T-helper 9 cell (primary cell): ENCODE results near the gene PLCB1.
A peak's percentile ranks its signal among the peaks of the same experiment; 100 is the strongest.

Experiments used
- DNase-seq: peaks from one replicate; pipeline ENCODE4 v3.0.0-alpha.2; 2020

Gene PLCB1

GRCh38 chr20:8129211-8129976 is 2.7 kb upstream of the PLCB1 start:
- DNase-seq, result no peak

DNA sequence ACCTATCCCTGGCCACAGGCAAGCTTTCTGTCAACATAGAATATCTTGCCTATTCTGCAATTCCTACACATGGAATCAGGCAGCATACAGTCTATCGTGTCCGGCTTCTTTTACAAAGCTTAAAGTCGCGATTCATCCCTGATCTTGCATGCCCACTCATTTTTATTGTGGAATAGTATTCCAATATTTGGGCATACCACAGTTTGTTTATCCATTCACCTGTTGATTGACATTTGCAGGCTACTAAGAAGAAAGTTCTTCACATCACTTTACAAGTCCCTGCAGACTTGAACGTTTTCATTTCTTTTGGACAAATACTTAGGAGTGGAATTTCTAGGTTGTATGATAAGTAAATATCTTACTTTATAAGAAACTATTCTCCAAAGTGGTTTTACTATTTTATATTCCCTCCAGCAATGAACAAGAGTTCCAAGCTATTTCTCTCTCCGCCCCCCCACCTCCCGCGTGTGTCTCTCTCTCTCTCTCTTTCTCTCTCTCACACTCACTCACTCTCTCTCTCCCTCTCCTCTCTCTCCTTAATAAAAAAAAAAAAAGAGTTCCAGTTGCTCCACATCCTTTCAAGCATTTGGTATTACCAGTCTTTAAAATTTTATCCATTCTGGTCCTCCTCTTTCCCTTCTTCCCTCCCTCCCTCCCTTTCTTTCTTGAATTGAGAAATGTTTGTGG is 1.1 kb upstream of the PLCB1 start:
- DNase-seq, result no peak

- DNase-seq, result peak; percentile 20
These were observed 631 bp downstream of the PLCB1 start for GRCh38 chr20:8132484-8133309.

- DNase-seq, result no peak
These were observed 1.3 kb downstream of the PLCB1 start for GRCh38 chr20:8133310-8133768.

GRCh38 chr20:8133851-8134451 is 1.9 kb downstream of the PLCB1 start:
- no peak for DNase-seq

DNA sequence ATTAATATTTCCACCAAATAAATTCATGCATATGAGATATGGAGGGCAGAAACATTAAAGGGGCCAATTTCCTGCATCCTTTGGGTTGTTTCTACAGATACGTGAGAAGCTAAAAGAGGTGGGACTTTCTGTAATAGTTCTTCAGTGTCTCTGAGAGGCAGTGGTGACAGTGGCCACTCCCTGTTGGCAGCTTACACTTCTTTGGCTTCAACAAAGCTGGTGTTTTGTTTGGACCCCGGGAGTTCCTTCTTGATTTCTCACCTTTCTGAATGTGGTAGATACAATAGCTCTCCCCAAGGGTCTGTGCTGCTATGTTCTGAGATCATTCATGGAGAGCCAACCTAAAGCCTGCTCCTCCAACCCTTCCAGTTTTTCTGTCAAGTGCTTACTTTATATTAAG is 7.8 kb downstream of the PLCB1 start:
- DNase-seq, result no peak

DNA sequence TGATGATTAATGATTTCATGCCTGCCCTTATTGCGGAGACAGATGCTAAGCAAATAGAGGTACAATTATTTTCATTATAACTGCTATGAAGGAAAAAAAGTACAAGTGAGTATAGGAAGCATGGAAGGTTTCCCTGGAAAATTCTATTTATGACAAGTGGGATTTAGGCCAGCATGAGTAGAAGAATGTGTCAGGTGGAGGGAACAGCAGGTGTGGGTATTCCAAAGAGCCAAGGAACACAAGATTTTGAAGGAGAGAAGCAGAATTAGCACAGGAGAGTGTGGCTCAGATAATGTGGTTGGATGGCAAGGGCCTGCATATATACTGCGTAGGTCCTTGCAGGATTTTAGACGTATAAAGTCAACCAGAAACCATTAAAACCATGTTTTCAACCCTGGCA is 11.4 kb downstream of the PLCB1 start:
- no peak for DNase-seq

- DNase-seq, result no peak
These were observed 12.5 kb downstream of the PLCB1 start for GRCh38 chr20:8144282-8145245.

GRCh38 chr20:8145246-8146168 is 13.4 kb downstream of the PLCB1 start:
- DNase-seq, result no peak

- DNase-seq, result no peak
These were observed 15.4 kb downstream of the PLCB1 start for GRCh38 chr20:8147476-8147875.

GRCh38 chr20:8148501-8148900 is 16.4 kb downstream of the PLCB1 start:
- no peak for DNase-seq

GRCh38 chr20:8150591-8150990 is 18.5 kb downstream of the PLCB1 start:
- DNase-seq, result no peak

DNA sequence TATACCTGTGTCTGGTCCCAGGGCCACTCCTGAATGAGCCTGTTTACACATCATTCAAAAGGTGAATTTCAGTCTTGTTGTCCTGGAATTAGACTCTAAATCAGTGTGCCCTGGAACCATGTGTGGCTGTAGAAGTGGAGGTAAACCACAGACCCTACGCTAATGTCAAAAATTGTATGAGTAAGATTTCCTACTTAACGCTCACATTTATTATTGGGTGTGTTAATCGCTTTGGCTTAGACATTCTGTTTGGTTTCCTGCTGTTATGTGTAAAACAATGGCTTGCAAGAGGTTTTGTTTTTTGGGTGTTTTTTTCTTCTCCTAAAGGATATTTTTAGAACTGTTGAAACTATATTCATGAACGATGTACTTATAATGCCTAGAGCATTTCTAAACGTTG is 19.3 kb downstream of the PLCB1 start:
- no peak for DNase-seq

GRCh38 chr20:8152183-8152582 is 20.1 kb downstream of the PLCB1 start:
- no peak for DNase-seq

DNA sequence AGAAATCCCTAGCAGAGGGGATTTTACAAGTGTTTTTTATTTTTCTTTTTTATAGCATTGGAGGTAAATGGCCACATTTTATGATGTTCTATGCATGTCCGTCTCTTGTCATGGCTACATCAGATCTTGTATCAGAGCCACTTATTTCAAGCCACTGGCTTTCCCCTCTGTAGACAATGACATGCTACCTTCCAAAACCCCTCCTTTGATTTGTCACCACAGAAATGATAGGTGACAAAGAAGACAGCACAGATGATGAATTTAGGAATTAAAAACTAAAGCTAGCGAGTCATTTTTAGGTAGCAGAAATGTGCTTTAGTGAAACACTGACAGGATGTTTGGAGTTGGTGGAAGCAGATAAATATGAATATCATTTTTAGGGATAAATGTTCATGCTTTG is 20.8 kb downstream of the PLCB1 start:
- DNase-seq, result no peak

DNA sequence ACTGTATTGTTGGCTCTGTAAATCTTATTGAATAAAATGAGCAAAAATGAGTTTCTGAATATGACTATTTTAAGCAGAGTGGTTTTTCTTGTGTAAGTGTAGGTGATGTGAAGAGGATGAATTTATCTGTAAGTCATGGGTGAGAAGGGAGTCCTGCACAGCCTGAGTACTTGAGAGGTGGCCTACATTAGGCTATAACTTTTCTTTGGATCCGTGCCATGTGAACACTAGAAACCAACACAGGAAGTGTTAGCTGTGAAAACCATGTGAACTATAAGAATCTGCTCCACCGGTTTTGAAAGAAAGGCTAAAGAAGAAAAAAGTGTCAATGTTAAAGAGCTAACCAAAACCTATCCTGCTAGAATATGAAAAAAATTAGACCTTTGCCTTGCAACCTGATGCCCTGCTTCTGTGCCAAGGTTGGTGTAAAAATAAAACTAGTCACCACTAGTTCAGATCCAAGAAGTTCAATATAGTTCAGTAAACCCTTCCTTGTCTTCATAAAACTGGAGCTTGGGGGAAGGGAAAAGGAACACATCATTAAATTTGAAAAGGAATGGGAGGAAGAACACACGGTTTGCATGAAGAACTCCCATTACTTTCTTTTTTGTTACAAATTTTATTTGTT is 21.3 kb downstream of the PLCB1 start:
- no peak for DNase-seq

- DNase-seq, result no peak
These were observed 22.6 kb downstream of the PLCB1 start for GRCh38 chr20:8154638-8155037.

DNA sequence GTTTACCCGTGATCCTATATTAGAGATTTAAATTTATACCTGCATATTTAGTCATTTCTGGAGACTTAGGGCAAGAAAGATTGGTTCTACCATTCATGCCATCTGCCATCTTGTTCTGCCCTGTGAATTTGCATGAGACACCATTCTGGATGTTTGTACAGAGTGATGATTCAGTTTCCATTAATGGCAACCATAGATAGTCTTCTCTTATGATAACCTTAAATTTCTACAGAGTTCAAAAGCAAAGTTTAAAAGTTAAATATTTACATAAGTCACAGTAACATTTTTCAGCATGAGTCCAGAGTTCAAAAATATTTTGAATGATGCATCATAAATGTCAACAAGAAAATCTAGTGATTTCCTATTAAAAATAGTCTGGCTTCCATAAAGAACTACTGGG is 23.2 kb downstream of the PLCB1 start:
- DNase-seq, result no peak

- DNase-seq, result no peak
These were observed 23.7 kb downstream of the PLCB1 start for GRCh38 chr20:8155812-8156211.
